K562 (cell line): ENCODE data around the gene PDE4D. TPM values are rescaled to one million over a fixed set of nuclear protein-coding genes. Genes with fewer than 3 reads are reported as not detected.

Experiments
- ATAC-seq: fragments of 200-7000 bp; cut with Tn5 transposase; 3 replicates; pipeline ENCODE4 v1.9.1; 2020; ENCODE audit warnings: moderate library complexity
- BruUV-seq: library from RNA; stranded (reverse); fragments of 400-500 nt; replicated peaks from 2 replicates; lab custom pipeline; 2021; lab: Mats Ljungman, UMichigan
- CTCF ChIA-PET: fragments of 300-600 bp; formaldehyde crosslinking; extraction: SDS; loops from one replicate; lab custom pipeline; 2021; ENCODE audit warnings: low intra/inter-chr PET ratio; lab: Yijun Ruan, JAX
- POLR2A ChIA-PET: fragments of 300-600, 350-650 bp; sonication (Branson Sonifier 250); formaldehyde crosslinking; extraction: SDS; loops from one replicate; lab custom pipeline; 2021; ENCODE audit warnings: antibody characterized with exemption, inconsistent platforms; lab: Yijun Ruan, JAX
- DNase-seq, 4 experiments: peaks; one replicate each; pipeline versions ENCODE4 v3.0.0 to v3.0.0-alpha.2; 2011 to 2018; ENCODE audit warnings: low spot score in 3 of 4, mixed read lengths in 3 of 4; ENCODE audit errors: extremely low read depth in 1 of 4
- FAIRE-seq: peaks from 2 replicates; lab custom pipeline; 2011; peaks lifted over from hg19 to GRCh38; lab: Jason Lieb, UNC
- H2AFZ ChIP-seq: 2 replicates; pipeline ENCODE4 v1.6.0; 2011; ENCODE audit warnings: low read depth, low read length, control low read depth, inconsistent platforms
- H3K27ac ChIP-seq: fragments of 200-600 bp; 3 replicates; pipeline ENCODE4 v1.8.0; 2011; ENCODE audit warnings: low read depth, mild to moderate bottlenecking, control low read depth, inconsistent platforms, low read length, moderate library complexity, mixed read lengths; ENCODE audit errors: extremely low read depth
- H3K27me3 ChIP-seq, 2 experiments: fragments of 300-600 bp in 1 of 2; 2 replicates in 1 of 2; 3 replicates in 1 of 2; pipeline versions ENCODE4 v1.6.0 to v1.8.0; 2011; ENCODE audit warnings: inconsistent platforms in 2 of 2, low read length in 2 of 2, mild to moderate bottlenecking in 1 of 2, mixed read lengths in 1 of 2, moderate library complexity in 1 of 2; ENCODE audit not compliant: control insufficient read depth in 2 of 2, insufficient read depth in 2 of 2
- H3K36me3 ChIP-seq: fragments of 300-600 bp; 3 replicates; pipeline ENCODE4 v1.8.0; 2011; ENCODE audit warnings: mild to moderate bottlenecking, low read length, inconsistent platforms; ENCODE audit not compliant: control insufficient read depth, insufficient read depth
- H3K4me1 ChIP-seq, 2 experiments: fragments of 200-600 bp in 1 of 2; replicated peaks in 1 of 2; 2 replicates in 1 of 2; 3 replicates in 1 of 2; pipeline versions ENCODE4 v1.5.1 to v1.8.0; 2011; ENCODE audit warnings: inconsistent platforms in 2 of 2, low read length in 2 of 2, mild to moderate bottlenecking in 1 of 2, mixed read lengths in 1 of 2, moderate library complexity in 1 of 2; ENCODE audit not compliant: control insufficient read depth in 2 of 2, insufficient read depth in 2 of 2
- H3K4me2 ChIP-seq: 2 replicates; pipeline ENCODE4 v1.6.1; 2011; ENCODE audit warnings: low read length, control low read depth, inconsistent platforms, mixed read lengths; ENCODE audit not compliant: insufficient read depth
- H3K4me3 ChIP-seq: fragments of 200-600 bp; sonication (generic), shearing (Covaris generic); 2 replicates; pipeline ENCODE4 v1.5.1; 2016; ENCODE audit warnings: control low read depth, inconsistent platforms
- H3K79me2 ChIP-seq: fragments of 200-600 bp; 3 replicates; pipeline ENCODE4 v1.8.0; 2011; ENCODE audit warnings: low read length, inconsistent platforms; ENCODE audit not compliant: control insufficient read depth, insufficient read depth
- H3K9ac ChIP-seq, 2 experiments: 2 replicates each; pipeline versions ENCODE4 v1.6.0 to v1.6.1; 2011; ENCODE audit warnings: low read depth in 2 of 2, low read length in 2 of 2, control low read depth in 1 of 2, inconsistent platforms in 1 of 2, mild to moderate bottlenecking in 1 of 2, mixed read lengths in 1 of 2; ENCODE audit not compliant: insufficient read depth in 1 of 2
- H3K9me1 ChIP-seq: one replicate; pipeline ENCODE4 v1.6.0; 2011; ENCODE audit warnings: inconsistent platforms, mild to moderate bottlenecking, low read length, moderate library complexity; ENCODE audit not compliant: control insufficient read depth, insufficient read depth
- H3K9me3 ChIP-seq: replicated peaks from 2 replicates; pipeline ENCODE4 v1.5.1; 2011; ENCODE audit warnings: low read depth, low read length, inconsistent platforms; ENCODE audit not compliant: control insufficient read depth, insufficient read depth
- H4K20me1 ChIP-seq: replicated peaks from 2 replicates; pipeline ENCODE4 v1.6.1; 2011; ENCODE audit warnings: low read length, inconsistent platforms, mixed read lengths; ENCODE audit not compliant: control insufficient read depth, insufficient read depth
- ARID3A ChIP-seq: IDR thresholded peaks from 2 replicates; pipeline ENCODE4 v1.6.1; 2012; ENCODE audit warnings: low read depth, low read length, improper control_type of control experiment, borderline replicate concordance
- CCAR2 ChIP-seq: fragments of 200-400 bp; formaldehyde crosslinking; IDR thresholded peaks from 2 replicates; pipeline ENCODE4 v1.6.1; 2017; ENCODE audit warnings: mild to moderate bottlenecking, low read depth, low read length
- CHCHD3 ChIP-seq: fragments of 250-450 bp; sonication (Bioruptor Pico); IDR thresholded peaks from 2 replicates; pipeline ENCODE4 v2.1.2; 2022; ENCODE audit warnings: mild to moderate bottlenecking
- TSC22D4 ChIP-seq: fragments of 450-650 bp; IDR thresholded peaks from 2 replicates; pipeline ENCODE4 v1.6.1; 2016; ENCODE audit warnings: missing genetic modification characterization, missing biosample characterization, control low read depth
- WGBS: fragments of 100-300 bp; shearing (Covaris generic); methylation state at CpG from one replicate; pipeline ENCODE4 v1.1.6; 2016; ENCODE audit warnings: low coverage, mixed read lengths; ENCODE audit not compliant: insufficient coverage; ENCODE audit errors: missing lambda C conversion rate; 5-methylcytosine and 5-hydroxymethylcytosine counted together
- in situ Hi-C: fragments of 300-500 bp; cut with MboI; formaldehyde crosslinking; loops from 4 replicates; pipeline ENCODE4 v1.15.0; 2018; ENCODE audit warnings: inconsistent platforms, mixed read lengths
- intact Hi-C: fragments of 100-400 bp; cut with micrococcal nuclease; formaldehyde crosslinking; loops from 2 replicates; pipeline ENCODE4 v1.14.2; 2022
- polyA plus RNA-seq, 8 experiments: library from polyadenylated mRNA; depleted of rRNA in 4 of 8; stranded (reverse) in 5 of 8; unstranded in 3 of 8; fragments of >200 nt; fragmentation: Nextera tagmentation in 2 of 8; fragmentation: Illumina TruSeq in 1 of 8; extraction: Ambion mirVana in 2 of 8; extraction: Trizol in 1 of 8; gene quantifications; 2 replicates each; pipeline versions ENCODE4 v1.2.1 to v1.2.3, GENCODE V29; 2011 to 2014; ENCODE audit warnings: inconsistent platforms in 1 of 8, missing spikeins in 1 of 8
- total RNA-seq, 7 experiments: library from RNA; depleted of rRNA in 6 of 7; stranded (reverse); fragments of >200 nt in 6 of 7; fragmentation: Illumina TruSeq in 2 of 7; extraction: Trizol in 2 of 7; gene quantifications; 2 replicates each; pipeline versions ENCODE4 v1.2.1 to v1.2.3, GENCODE V29; 2011 to 2021; ENCODE audit warnings: low replicate concordance in 1 of 7
- TF ChIP-seq, protein P1 (sequence below), 2 experiments: fragments of 450-650 bp; IDR thresholded peaks; 2 replicates each; pipeline ENCODE4 v1.6.1; 2016

Gene PDE4D
- total and polyA plus RNA-seq, 9 of the 15 experiments (the other 6 are each of a cell fraction or from before 2014, with no cell fraction given), result 0.04 to 0.46 (median 0.13) TPM

GRCh38 chr5:59728356-59728755 lies 165.2 kb downstream of the PDE4D start:
- ChIA-PET CTCF (no interaction called here), POLR2A (no interaction called here)
- intact Hi-C loops, result no loop called here
- H4K20me1 ChIP-seq, result no peaks in the 10 kb centered on the region
- no peaks in the 10 kb centered on the region for H3K4me1 ChIP-seq
- FAIRE-seq (no peak), DNase-seq (no peak), ATAC-seq (no peak)
- H2AFZ ChIP-seq, result no peak overlapping the region
- no peaks in the 10 kb centered on the region for H3K9me3 ChIP-seq
- BruUV-seq, result no TSS peak
- H3K79me2 ChIP-seq, result no peaks in the 10 kb centered on the region
- 0% methylated on average over 1 of the region's 1 CpG for WGBS
- H3K4me3 ChIP-seq, result no peak overlapping the region
- in situ Hi-C loops, result no loop called here
- H3K27ac ChIP-seq, result no peak overlapping the region
- no peaks in the 10 kb centered on the region for H3K27me3 ChIP-seq
- no peaks in the 10 kb centered on the region for H3K9me1 ChIP-seq
- no peak overlapping the region for H3K4me2 ChIP-seq
- no peaks in the 10 kb centered on the region for H3K36me3 ChIP-seq
- no peak overlapping the region for H3K9ac ChIP-seq
- TF ChIP-seq CHCHD3, result no peak

DNA sequence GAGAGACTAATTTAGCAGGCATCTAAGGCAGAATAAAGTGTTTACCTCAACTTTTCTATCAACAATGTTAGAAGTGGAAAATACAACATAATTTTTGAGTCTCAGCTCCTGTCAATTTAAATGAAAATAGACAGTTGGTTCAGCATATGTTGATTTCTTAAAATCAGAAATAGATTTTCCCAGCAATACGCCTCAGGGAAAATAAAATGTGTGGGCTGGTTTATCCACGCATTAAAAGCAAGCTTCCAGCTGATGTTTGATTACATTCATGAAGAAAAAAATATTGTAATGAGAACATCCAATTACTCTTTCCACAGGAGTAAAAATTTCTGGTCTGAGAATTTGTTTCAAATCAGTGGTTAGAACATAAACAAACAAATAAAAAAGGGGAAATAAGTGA lies 166.3 kb downstream of the PDE4D start:
- Histone ChIP-seq H2AFZ (no peak overlapping the region), H3K79me2 (no peaks in the 10 kb centered on the region), H3K9me3 (no peaks in the 10 kb centered on the region), H3K27me3 (no peaks in the 10 kb centered on the region), H3K27ac (no peak overlapping the region), H3K9me1 (no peaks in the 10 kb centered on the region), H3K4me3 (no peak overlapping the region), H4K20me1 (no peaks in the 10 kb centered on the region), H3K4me1 (no peaks in the 10 kb centered on the region), H3K9ac (no peak overlapping the region), H3K4me2 (no peak overlapping the region), H3K36me3 (no peaks in the 10 kb centered on the region)
- BruUV-seq, result no TSS peak
- FAIRE-seq (no peak), ATAC-seq (no peak), DNase-seq (no peak)
- ChIA-PET CTCF (no interaction called here), POLR2A (no interaction called here)
- in situ Hi-C loops, result no loop called here
- intact Hi-C loops, result no loop called here
- 3% methylated on average over 2 of the region's 2 CpGs for WGBS
- TF ChIP-seq ARID3A (no peak), TSC22D4 (no peak), CCAR2 (no peak)
- TF ChIP-seq, protein P1, sequence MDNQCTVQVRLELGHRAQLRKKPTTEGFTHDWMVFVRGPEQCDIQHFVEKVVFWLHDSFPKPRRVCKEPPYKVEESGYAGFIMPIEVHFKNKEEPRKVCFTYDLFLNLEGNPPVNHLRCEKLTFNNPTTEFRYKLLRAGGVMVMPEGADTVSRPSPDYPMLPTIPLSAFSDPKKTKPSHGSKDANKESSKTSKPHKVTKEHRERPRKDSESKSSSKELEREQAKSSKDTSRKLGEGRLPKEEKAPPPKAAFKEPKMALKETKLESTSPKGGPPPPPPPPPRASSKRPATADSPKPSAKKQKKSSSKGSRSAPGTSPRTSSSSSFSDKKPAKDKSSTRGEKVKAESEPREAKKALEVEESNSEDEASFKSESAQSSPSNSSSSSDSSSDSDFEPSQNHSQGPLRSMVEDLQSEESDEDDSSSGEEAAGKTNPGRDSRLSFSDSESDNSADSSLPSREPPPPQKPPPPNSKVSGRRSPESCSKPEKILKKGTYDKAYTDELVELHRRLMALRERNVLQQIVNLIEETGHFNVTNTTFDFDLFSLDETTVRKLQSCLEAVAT (IDR thresholded peaks at IDR 0.05), result no peak
